Keratinocyte (primary cell): ENCODE results near the gene GEN1. TPM values are rescaled to one million over a fixed set of nuclear protein-coding genes. Genes with fewer than 3 reads are reported as not detected.

ENCODE experiments used
- DNase-seq: peaks from one replicate; pipeline ENCODE4 v3.0.0-alpha.2; 2011; ENCODE audit warnings: low read depth, missing footprints, low spot score
- FAIRE-seq: peaks from 2 replicates; lab custom pipeline; 2011; peaks lifted over from hg19 to GRCh38; lab: Jason Lieb, UNC
- H2AFZ ChIP-seq: 2 replicates; pipeline ENCODE4 v1.6.0; 2012; ENCODE audit warnings: low read length, control low read depth, inconsistent platforms; ENCODE audit not compliant: control insufficient read depth
- H3K27ac ChIP-seq: 2 replicates; pipeline ENCODE4 v1.5.1; 2011; ENCODE audit warnings: low read length; ENCODE audit not compliant: control insufficient read depth, insufficient read depth
- H3K27me3 ChIP-seq: 3 replicates; pipeline ENCODE4 v1.6.0; 2011; ENCODE audit warnings: low read length; ENCODE audit not compliant: control insufficient read depth, insufficient read depth; ENCODE audit errors: extremely low read depth
- H3K36me3 ChIP-seq, 2 experiments: 2 replicates in 1 of 2; 3 replicates in 1 of 2; pipeline ENCODE4 v1.5.1; 2011; ENCODE audit warnings: low read length in 2 of 2, mild to moderate bottlenecking in 1 of 2; ENCODE audit not compliant: control insufficient read depth in 2 of 2, insufficient read depth in 2 of 2; ENCODE audit errors: extremely low read depth in 1 of 2
- H3K4me1 ChIP-seq: 3 replicates; pipeline ENCODE4 v1.5.1; 2011; ENCODE audit warnings: low read length; ENCODE audit not compliant: control insufficient read depth, insufficient read depth; ENCODE audit errors: extremely low read depth
- H3K4me2 ChIP-seq: 3 replicates; pipeline ENCODE4 v1.6.0; 2011; ENCODE audit warnings: low read depth, low read length; ENCODE audit not compliant: control insufficient read depth, insufficient read depth; ENCODE audit errors: extremely low read depth
- H3K4me3 ChIP-seq, 3 experiments: fragments of 200-600 bp in 1 of 3; sonication (generic) in 1 of 3; 2 replicates in 2 of 3; 3 replicates in 1 of 3; pipeline ENCODE4 v1.5.1; 2011 to 2016; ENCODE audit warnings: low read length in 3 of 3, mild to moderate bottlenecking in 3 of 3, control low read depth in 2 of 3, inconsistent platforms in 1 of 3, low read depth in 1 of 3, mixed read lengths in 1 of 3, mixed run types in 1 of 3, moderate library complexity in 1 of 3; ENCODE audit not compliant: control insufficient read depth in 2 of 3, insufficient read depth in 2 of 3; ENCODE audit errors: extremely low read depth in 1 of 3
- H3K79me2 ChIP-seq: 2 replicates; pipeline ENCODE4 v1.6.0; 2012; ENCODE audit warnings: low read length; ENCODE audit not compliant: control insufficient read depth, insufficient read depth
- H3K9ac ChIP-seq: 3 replicates; pipeline ENCODE4 v1.6.0; 2011; ENCODE audit warnings: low read length; ENCODE audit not compliant: control insufficient read depth, insufficient read depth; ENCODE audit errors: extremely low read depth
- H3K9me1 ChIP-seq: 3 replicates; pipeline ENCODE4 v1.6.0; 2011; ENCODE audit warnings: low read length; ENCODE audit not compliant: control insufficient read depth, insufficient read depth; ENCODE audit errors: extremely low read depth
- H3K9me3 ChIP-seq: 2 replicates; pipeline ENCODE4 v1.5.1; 2012; ENCODE audit warnings: low read depth, low read length; ENCODE audit not compliant: control insufficient read depth
- H4K20me1 ChIP-seq: 3 replicates; pipeline ENCODE4 v1.6.0; 2011; ENCODE audit warnings: low read length; ENCODE audit not compliant: control insufficient read depth, insufficient read depth; ENCODE audit errors: extremely low read depth
- EZH2 ChIP-seq: IDR thresholded peaks from one replicate; pipeline ENCODE4 v1.6.1; 2012; ENCODE audit warnings: inconsistent platforms, mild to moderate bottlenecking, low read length, moderate library complexity
- dilution Hi-C: fragments of 300-500 bp; cut with MboI; formaldehyde crosslinking; loops from one replicate; pipeline ENCODE4 v1.7.0; 2020; ENCODE audit warnings: low sequenced_read_pairs; ENCODE audit not compliant: extremely low pct_ligation_motif_present
- polyA plus RNA-seq, 5 experiments: library from polyadenylated mRNA; depleted of rRNA in 3 of 5; stranded (reverse) in 3 of 5; stranded (forward) in 1 of 5; unstranded in 1 of 5; fragments of >200 nt; gene quantifications; 1 replicate in 1 of 5; 2 replicates in 3 of 5; 3 replicates in 1 of 5; pipeline versions ENCODE4 v1.2.1 to v1.2.3, GENCODE V29; 2011 to 2012; ENCODE audit warnings: missing spikeins in 2 of 5, low read depth in 1 of 5, low replicate concordance in 1 of 5
- TF ChIP-seq, protein P1 (sequence below), 3 experiments: IDR thresholded peaks in 1 of 3; conservative IDR thresholded peaks in 1 of 3; optimal IDR thresholded peaks in 1 of 3; 2 replicates in 2 of 3; 3 replicates in 1 of 3; pipeline versions ENCODE3 to v1.5.1; 2011; ENCODE audit warnings: low read length in 3 of 3, mild to moderate bottlenecking in 3 of 3, moderate library complexity in 2 of 3, control low read depth in 1 of 3, inconsistent platforms in 1 of 3; ENCODE audit not compliant: insufficient read depth in 2 of 3; ENCODE audit errors: extremely low read depth in 1 of 3

GEN1 gene
- polyA plus RNA-seq, 1 donor (not counting 4 experiments of a cell fraction or from before 2014, with no cell fraction given), result 17.2 TPM

GRCh38 chr2:17757321-17757720, 3.4 kb downstream of the GEN1 start:
- Histone ChIP-seq H3K9me1 (no peaks in the 10 kb centered on the region), H3K9me3 (no peaks in the 10 kb centered on the region), H3K36me3 (no peaks in the 10 kb centered on the region), H4K20me1 (no peaks in the 10 kb centered on the region), H3K27ac (no peak overlapping the region), H3K9ac (no peak overlapping the region), H3K4me2 (peak overlapping the region; percentile 69), H3K27me3 (no peaks in the 10 kb centered on the region), H3K79me2 (peaks cover 72% of the 10 kb centered on the region), H3K4me3 (no peak overlapping the region), H2AFZ (no peak overlapping the region), H3K4me1 (peaks cover 26% of the 10 kb centered on the region)
- dilution Hi-C loops, result no loop called here
- TF ChIP-seq, protein P1, sequence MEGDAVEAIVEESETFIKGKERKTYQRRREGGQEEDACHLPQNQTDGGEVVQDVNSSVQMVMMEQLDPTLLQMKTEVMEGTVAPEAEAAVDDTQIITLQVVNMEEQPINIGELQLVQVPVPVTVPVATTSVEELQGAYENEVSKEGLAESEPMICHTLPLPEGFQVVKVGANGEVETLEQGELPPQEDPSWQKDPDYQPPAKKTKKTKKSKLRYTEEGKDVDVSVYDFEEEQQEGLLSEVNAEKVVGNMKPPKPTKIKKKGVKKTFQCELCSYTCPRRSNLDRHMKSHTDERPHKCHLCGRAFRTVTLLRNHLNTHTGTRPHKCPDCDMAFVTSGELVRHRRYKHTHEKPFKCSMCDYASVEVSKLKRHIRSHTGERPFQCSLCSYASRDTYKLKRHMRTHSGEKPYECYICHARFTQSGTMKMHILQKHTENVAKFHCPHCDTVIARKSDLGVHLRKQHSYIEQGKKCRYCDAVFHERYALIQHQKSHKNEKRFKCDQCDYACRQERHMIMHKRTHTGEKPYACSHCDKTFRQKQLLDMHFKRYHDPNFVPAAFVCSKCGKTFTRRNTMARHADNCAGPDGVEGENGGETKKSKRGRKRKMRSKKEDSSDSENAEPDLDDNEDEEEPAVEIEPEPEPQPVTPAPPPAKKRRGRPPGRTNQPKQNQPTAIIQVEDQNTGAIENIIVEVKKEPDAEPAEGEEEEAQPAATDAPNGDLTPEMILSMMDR (optimal IDR thresholded peaks at IDR 0.05 in 1 of 3, IDR thresholded peaks at IDR 0.05 in 1 of 3, conservative IDR thresholded peaks at IDR 0.05 in 1 of 3; ENCODE audit: extremely low read depth in 1 of 3, insufficient read depth in 2 of 3, low read length in 3 of 3), result peak in 1 of 3 experiments; percentile 4
- no peak for TF ChIP-seq EZH2
- FAIRE-seq, result peak; percentile 83
- DNase-seq, result no peak

DNA sequence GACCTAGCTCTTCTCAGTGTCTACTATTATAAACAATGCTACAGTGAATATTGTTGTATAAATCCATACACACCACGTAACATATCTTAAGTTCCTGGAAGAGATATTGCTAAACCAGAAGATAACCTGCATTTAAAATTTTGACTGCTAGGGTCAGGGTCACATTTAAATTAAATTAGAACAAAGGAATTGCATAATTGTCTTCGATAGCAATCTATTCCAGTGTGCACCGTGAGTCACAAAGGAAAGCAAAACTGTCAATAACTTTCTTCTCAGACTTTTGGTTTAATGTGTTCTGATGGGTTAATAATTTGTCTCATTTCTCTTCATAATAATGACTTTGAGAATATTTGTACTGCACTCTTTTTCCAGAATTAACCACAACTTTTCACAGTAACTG, 4.2 kb downstream of the GEN1 start:
- dilution Hi-C loops, result no loop called here
- no peak for TF ChIP-seq EZH2
- TF ChIP-seq, protein P1 (optimal IDR thresholded peaks at IDR 0.05 in 1 of 3, IDR thresholded peaks at IDR 0.05 in 1 of 3, conservative IDR thresholded peaks at IDR 0.05 in 1 of 3; ENCODE audit: extremely low read depth in 1 of 3, insufficient read depth in 2 of 3, low read length in 3 of 3), result no peak
- Histone ChIP-seq H3K36me3 (no peaks in the 10 kb centered on the region), H3K9ac (no peak overlapping the region), H3K4me3 (no peak overlapping the region), H2AFZ (no peak overlapping the region), H3K9me1 (no peaks in the 10 kb centered on the region), H3K4me1 (peaks cover 24% of the 10 kb centered on the region), H3K9me3 (no peaks in the 10 kb centered on the region), H3K79me2 (peaks cover 64% of the 10 kb centered on the region), H4K20me1 (no peaks in the 10 kb centered on the region), H3K27me3 (no peaks in the 10 kb centered on the region), H3K27ac (no peak overlapping the region), H3K4me2 (peak overlapping the region; percentile 69)
- FAIRE-seq, result peak; percentile 67
- DNase-seq, result no peak
